ENCODE results near the gene SIGLEC1. TPM values are rescaled to one million over a fixed set of nuclear protein-coding genes. Genes with fewer than 3 reads are reported as not detected.

The SIGLEC1 gene
- total RNA-seq, 4 donors from 2014 or later, result 0.60 to 3.5 (median 1.1) TPM

- no peak overlapping the region for H3K27ac ChIP-seq
- DNase-seq (ENCODE audit: low spot score in 2 of 2), result no peak
- no peak for TF ChIP-seq EP300 (IDR thresholded peaks at IDR 0.05)
- H3K36me3 ChIP-seq, result no peaks in the 10 kb centered on the region
- 79% methylated on average over 2 of the region's 2 CpGs for WGBS
- no peaks in the 10 kb centered on the region for H3K9me3 ChIP-seq
- peaks cover 8% of the 10 kb centered on the region for H3K4me1 ChIP-seq
- H3K27me3 ChIP-seq, result no peaks in the 10 kb centered on the region
- no peak overlapping the region for H3K4me3 ChIP-seq
Measured at GRCh38 chr20:3757268-3757667, 44.9 kb upstream of the SIGLEC1 start.

- H3K4me1 ChIP-seq, result peaks cover 18% of the 10 kb centered on the region
- no peak overlapping the region for H3K4me3 ChIP-seq
- TF ChIP-seq POLR2AphosphoS5 (IDR thresholded peaks at IDR 0.05) (no peak), POLR2A (IDR thresholded peaks at IDR 0.05) (no peak), EP300 (IDR thresholded peaks at IDR 0.05) (no peak), CTCF (IDR thresholded peaks at IDR 0.05) (no peak)
- H3K27ac ChIP-seq, result no peak overlapping the region
- peaks cover 10% of the 10 kb centered on the region for H3K36me3 ChIP-seq
- H3K9me3 ChIP-seq, result no peaks in the 10 kb centered on the region
- H3K27me3 ChIP-seq, result no peaks in the 10 kb centered on the region
- WGBS, result 75% methylated on average over 4 of the region's 5 CpGs
- DNase-seq (ENCODE audit: low spot score in 2 of 2), result no peak
Measured at GRCh38 chr20:3755814-3756480, 43.5 kb upstream of the SIGLEC1 start.

- peaks cover 10% of the 10 kb centered on the region for H3K36me3 ChIP-seq
- TF ChIP-seq POLR2AphosphoS5 (IDR thresholded peaks at IDR 0.05) (no peak), EP300 (IDR thresholded peaks at IDR 0.05) (no peak), POLR2A (IDR thresholded peaks at IDR 0.05) (no peak)
Measured at GRCh38 chr20:3755269-3755668, 42.9 kb upstream of the SIGLEC1 start.

GRCh38 chr20:3754276-3754630, 41.9 kb upstream of the SIGLEC1 start:
- TF ChIP-seq POLR2AphosphoS5 (IDR thresholded peaks at IDR 0.05), result no peak
- H3K9me3 ChIP-seq, result no peaks in the 10 kb centered on the region
- DNase-seq (ENCODE audit: low spot score in 2 of 2), result no peak
- H3K27me3 ChIP-seq, result peaks cover 3% of the 10 kb centered on the region
- WGBS, result 95% methylated on average over 8 of the region's 16 CpGs
- peaks cover 10% of the 10 kb centered on the region for H3K36me3 ChIP-seq
- H3K4me3 ChIP-seq, result no peak overlapping the region
- peaks cover 27% of the 10 kb centered on the region for H3K4me1 ChIP-seq
- no peak overlapping the region for H3K27ac ChIP-seq

More at GRCh38 chr20:3755269-3755668, 42.9 kb upstream of the SIGLEC1 start:
- DNase-seq (ENCODE audit: low spot score in 2 of 2), result no peak
- no peaks in the 10 kb centered on the region for H3K27me3 ChIP-seq
- 85% methylated on average over 6 of the region's 7 CpGs for WGBS
- no peaks in the 10 kb centered on the region for H3K9me3 ChIP-seq
- no peak overlapping the region for H3K4me3 ChIP-seq
- H3K4me1 ChIP-seq, result peaks cover 18% of the 10 kb centered on the region
- no peak overlapping the region for H3K27ac ChIP-seq

GRCh38 chr20:3753501-3754275, 41.3 kb upstream of the SIGLEC1 start:
- Histone ChIP-seq H3K9me3 (no peaks in the 10 kb centered on the region), H3K27me3 (peaks cover 3% of the 10 kb centered on the region), H3K36me3 (peaks cover 10% of the 10 kb centered on the region), H3K4me1 (peaks cover 27% of the 10 kb centered on the region), H3K4me3 (no peak overlapping the region), H3K27ac (no peak overlapping the region)
- TF ChIP-seq CTCF (IDR thresholded peaks at IDR 0.05), result no peak
- no peak for TF ChIP-seq POLR2AphosphoS5 (IDR thresholded peaks at IDR 0.05)
- TF ChIP-seq POLR2A (IDR thresholded peaks at IDR 0.05), result no peak
- TF ChIP-seq EP300 (IDR thresholded peaks at IDR 0.05), result no peak
- 73% methylated on average over 21 of the region's 26 CpGs for WGBS
- no peak for DNase-seq (ENCODE audit: low spot score in 2 of 2)

- peaks cover 13% of the 10 kb centered on the region for H3K36me3 ChIP-seq
- peaks cover 3% of the 10 kb centered on the region for H3K27me3 ChIP-seq
- 32% methylated on average over 4 of the region's 4 CpGs for WGBS
Measured at GRCh38 chr20:3753098-3753497, 40.7 kb upstream of the SIGLEC1 start.

More at GRCh38 chr20:3753098-3753497, 40.7 kb upstream of the SIGLEC1 start:
- peaks cover 27% of the 10 kb centered on the region for H3K4me1 ChIP-seq
- DNase-seq (ENCODE audit: low spot score in 2 of 2), result no peak
- no peak overlapping the region for H3K4me3 ChIP-seq
- no peak for TF ChIP-seq EP300 (IDR thresholded peaks at IDR 0.05)
- peak; percentile 67 to 78 for TF ChIP-seq CTCF (IDR thresholded peaks at IDR 0.05)
- TF ChIP-seq POLR2A (IDR thresholded peaks at IDR 0.05), result no peak
- no peak overlapping the region for H3K27ac ChIP-seq
- H3K9me3 ChIP-seq, result no peaks in the 10 kb centered on the region
